Neural crest cell (in vitro differentiated cells): ENCODE measurements around the gene TMEM18. TPM values are rescaled to one million over a fixed set of nuclear protein-coding genes. Genes with fewer than 3 reads are reported as not detected.

Source experiments
- DNase-seq: peaks from one replicate; pipeline ENCODE4 v3.0.0; 2021; ENCODE audit warnings: low read depth, mixed read lengths, low spot score
- H3K27ac Mint-ChIP-seq: one replicate; pipeline ENCODE4 v1.8.0; 2021; ENCODE audit warnings: mild to moderate bottlenecking, mixed read lengths; ENCODE audit not compliant: unreplicated experiment
- H3K27me3 Mint-ChIP-seq: 2 replicates; pipeline ENCODE4 v1.8.0; 2021; ENCODE audit warnings: low read depth, mild to moderate bottlenecking, mixed read lengths
- H3K36me3 Mint-ChIP-seq: 2 replicates; pipeline ENCODE4 v1.8.0; 2021; ENCODE audit warnings: low read depth, mild to moderate bottlenecking, mixed read lengths
- H3K4me1 Mint-ChIP-seq: 2 replicates; pipeline ENCODE4 v1.8.0; 2021; ENCODE audit warnings: mixed read lengths
- H3K4me3 Mint-ChIP-seq: one replicate; pipeline ENCODE4 v1.8.0; 2021; ENCODE audit warnings: mild to moderate bottlenecking, mixed read lengths
- H3K9me3 Mint-ChIP-seq: 2 replicates; pipeline ENCODE4 v1.8.0; 2021; ENCODE audit warnings: mixed read lengths
- total RNA-seq: library from RNA; stranded (reverse); gene quantifications from 2 replicates; pipeline ENCODE4 v1.2.1, GENCODE V29; 2021
- TF ChIP-seq, protein P1 (sequence below): fragments of 200-600 bp; sonication (generic); conservative IDR thresholded peaks from 2 replicates; pipeline ENCODE4 v1.5.0; 2021; ENCODE audit warnings: antibody characterized with exemption, mild to moderate bottlenecking

The TMEM18 gene
- total RNA-seq, 1 donor from 2014 or later, result 27.7 TPM

GRCh38 chr2:719734-720133, 42.5 kb upstream of the TMEM18 start:
- Mint-ChIP-seq H3K27me3 (no peaks in the 10 kb centered on the region), H3K36me3 (no peaks in the 10 kb centered on the region), H3K4me3 (no peak overlapping the region), H3K9me3 (no peaks in the 10 kb centered on the region), H3K4me1 (no peaks in the 10 kb centered on the region), H3K27ac (no peak overlapping the region)
- TF ChIP-seq, protein P1, sequence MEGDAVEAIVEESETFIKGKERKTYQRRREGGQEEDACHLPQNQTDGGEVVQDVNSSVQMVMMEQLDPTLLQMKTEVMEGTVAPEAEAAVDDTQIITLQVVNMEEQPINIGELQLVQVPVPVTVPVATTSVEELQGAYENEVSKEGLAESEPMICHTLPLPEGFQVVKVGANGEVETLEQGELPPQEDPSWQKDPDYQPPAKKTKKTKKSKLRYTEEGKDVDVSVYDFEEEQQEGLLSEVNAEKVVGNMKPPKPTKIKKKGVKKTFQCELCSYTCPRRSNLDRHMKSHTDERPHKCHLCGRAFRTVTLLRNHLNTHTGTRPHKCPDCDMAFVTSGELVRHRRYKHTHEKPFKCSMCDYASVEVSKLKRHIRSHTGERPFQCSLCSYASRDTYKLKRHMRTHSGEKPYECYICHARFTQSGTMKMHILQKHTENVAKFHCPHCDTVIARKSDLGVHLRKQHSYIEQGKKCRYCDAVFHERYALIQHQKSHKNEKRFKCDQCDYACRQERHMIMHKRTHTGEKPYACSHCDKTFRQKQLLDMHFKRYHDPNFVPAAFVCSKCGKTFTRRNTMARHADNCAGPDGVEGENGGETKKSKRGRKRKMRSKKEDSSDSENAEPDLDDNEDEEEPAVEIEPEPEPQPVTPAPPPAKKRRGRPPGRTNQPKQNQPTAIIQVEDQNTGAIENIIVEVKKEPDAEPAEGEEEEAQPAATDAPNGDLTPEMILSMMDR, result no peak
- no peak for DNase-seq

DNA sequence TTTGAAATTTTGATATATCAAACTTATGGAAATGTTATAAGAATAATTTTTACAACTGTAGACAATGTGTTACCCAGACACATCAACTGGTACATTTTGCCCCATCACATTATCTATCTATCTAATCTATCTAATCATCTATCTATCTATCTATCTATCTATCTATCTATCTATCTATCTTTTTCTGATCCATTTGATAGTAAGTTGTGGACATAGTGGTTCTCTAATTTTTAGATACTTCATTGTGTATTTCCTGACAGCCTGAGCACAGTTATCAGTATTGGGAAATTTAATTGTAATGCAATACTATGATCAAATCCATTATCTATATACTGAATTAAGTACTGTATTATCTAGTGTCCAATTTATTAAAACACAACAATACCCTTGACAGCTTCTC, 42.0 kb upstream of the TMEM18 start:
- Mint-ChIP-seq H3K4me1 (peaks cover 4% of the 10 kb centered on the region), H3K4me3 (no peak overlapping the region), H3K27me3 (no peaks in the 10 kb centered on the region), H3K36me3 (no peaks in the 10 kb centered on the region), H3K9me3 (no peaks in the 10 kb centered on the region), H3K27ac (no peak overlapping the region)
- TF ChIP-seq, protein P1, result no peak
- DNase-seq, result no peak

DNA sequence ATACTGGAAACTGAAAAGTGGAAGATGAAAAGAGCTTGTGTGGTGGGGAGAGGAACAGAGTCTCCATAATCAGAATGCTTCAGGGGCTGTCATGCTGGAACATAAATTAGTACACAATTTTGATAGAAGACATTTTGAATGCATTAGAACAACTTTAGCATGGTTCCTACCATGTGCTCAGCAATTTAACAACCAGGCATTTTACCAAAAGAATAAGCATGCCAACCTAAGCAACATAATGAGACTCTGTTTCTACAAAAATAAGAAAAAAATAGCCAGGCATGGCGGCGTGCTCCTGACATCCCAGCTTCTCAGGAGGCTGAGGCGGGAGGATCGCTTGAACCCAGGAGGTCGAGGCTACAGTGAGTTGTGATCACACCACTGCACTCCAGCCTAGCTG, 40.5 kb upstream of the TMEM18 start:
- DNase-seq, result no peak
- Mint-ChIP-seq H3K27ac (no peak overlapping the region), H3K9me3 (no peaks in the 10 kb centered on the region), H3K36me3 (no peaks in the 10 kb centered on the region), H3K4me1 (peaks cover 4% of the 10 kb centered on the region), H3K27me3 (no peaks in the 10 kb centered on the region), H3K4me3 (no peak overlapping the region)
- TF ChIP-seq, protein P1, result no peak

- TF ChIP-seq, protein P1, result peak; percentile 62
- peaks cover 4% of the 10 kb centered on the region for H3K4me1 Mint-ChIP-seq
- no peaks in the 10 kb centered on the region for H3K9me3 Mint-ChIP-seq
- H3K36me3 Mint-ChIP-seq, result no peaks in the 10 kb centered on the region
- no peak for DNase-seq
- H3K27me3 Mint-ChIP-seq, result peaks cover 5% of the 10 kb centered on the region
- H3K4me3 Mint-ChIP-seq, result no peak overlapping the region
- H3K27ac Mint-ChIP-seq, result no peak overlapping the region
Measured at GRCh38 chr2:715854-716560, 38.8 kb upstream of the TMEM18 start.

GRCh38 chr2:715038-715437, 37.8 kb upstream of the TMEM18 start:
- H3K27me3 Mint-ChIP-seq, result peaks cover 5% of the 10 kb centered on the region
- H3K36me3 Mint-ChIP-seq, result no peaks in the 10 kb centered on the region
- H3K4me3 Mint-ChIP-seq, result no peak overlapping the region
- H3K27ac Mint-ChIP-seq, result no peak overlapping the region
- TF ChIP-seq, protein P1, result no peak
- no peaks in the 10 kb centered on the region for H3K9me3 Mint-ChIP-seq
- H3K4me1 Mint-ChIP-seq, result peaks cover 4% of the 10 kb centered on the region
- no peak for DNase-seq
